HG03432 (cell line): ENCODE results near the gene GPSM3.
"Not testable (repeated sequence)": the region's sequence is repeated elsewhere in the genome, so short reads cannot be mapped to it uniquely, and the experiment has no call there.

Experiments
- ATAC-seq: cut with Tn5 transposase; IDR thresholded peaks from one replicate; pipeline ENCODE4 v1.9.1; 2021; ENCODE audit warnings: mild to moderate bottlenecking, moderate library complexity; ENCODE audit not compliant: unreplicated experiment

The GPSM3 gene

DNA sequence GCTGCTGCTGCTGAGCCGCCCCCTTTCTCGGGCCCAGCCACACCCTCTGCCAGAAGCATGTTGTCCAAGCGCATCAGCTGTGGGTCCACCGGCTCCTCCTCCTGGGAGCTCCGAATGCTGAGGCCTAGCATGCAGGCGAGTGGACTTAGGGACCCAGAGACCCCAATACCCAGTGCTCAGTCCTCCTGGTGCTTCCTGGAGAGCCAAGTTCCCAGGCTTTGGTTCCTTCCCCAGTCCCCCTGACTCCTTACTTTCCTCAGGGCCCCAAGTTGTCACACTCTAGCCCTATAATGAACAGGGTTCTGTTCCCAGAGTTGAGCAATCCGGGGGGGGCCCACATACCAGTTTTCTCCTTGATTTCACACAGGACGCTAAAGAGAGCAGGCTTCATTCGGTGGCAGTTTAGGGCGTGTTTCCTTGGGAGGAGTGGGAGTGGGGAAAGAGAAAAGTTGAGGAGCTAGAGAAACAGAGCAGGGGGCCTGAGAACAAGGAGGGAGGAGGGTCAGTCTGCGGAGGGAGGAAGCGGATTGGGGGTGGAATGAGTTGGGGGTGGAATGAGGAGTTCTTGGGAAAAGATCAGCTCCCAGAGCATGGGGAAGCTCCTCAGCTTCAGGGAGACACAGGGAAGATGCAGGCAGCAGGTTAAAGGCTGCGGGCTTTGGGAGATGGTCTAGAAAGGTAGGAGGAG, 3.9 kb downstream of the GPSM3 start:
- no peak for ATAC-seq

DNA sequence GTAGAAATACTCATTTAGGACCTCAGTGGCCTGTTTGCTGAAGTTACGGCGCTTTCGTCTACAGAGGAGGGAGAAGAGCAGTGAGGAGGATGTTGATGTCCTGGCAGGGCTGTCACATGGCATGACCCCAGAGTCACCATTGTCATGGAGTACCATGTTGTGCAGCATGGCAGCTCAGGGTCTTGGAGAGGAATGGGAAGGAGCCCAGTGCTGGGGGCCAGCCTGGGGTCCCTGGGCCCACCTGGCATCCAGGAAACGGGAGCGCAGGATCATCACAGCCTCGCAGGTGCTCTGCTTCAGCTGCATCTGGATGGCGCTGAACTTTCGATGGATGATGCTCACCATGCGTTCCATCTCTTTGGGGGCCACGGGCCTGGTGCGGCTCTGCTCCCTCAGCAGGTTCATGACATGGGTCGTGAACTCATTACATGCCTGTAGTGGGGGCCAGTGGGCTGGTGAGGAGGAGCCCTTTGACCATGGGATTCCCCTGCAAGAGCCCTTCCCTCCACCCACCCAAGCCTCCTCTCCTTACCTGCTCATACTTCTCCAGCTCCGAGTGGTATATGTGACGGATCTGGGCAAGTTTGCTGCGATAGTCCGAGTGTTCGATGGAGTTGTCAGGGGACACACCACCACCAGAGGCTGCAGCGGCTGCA, 4.6 kb downstream of the GPSM3 start:
- ATAC-seq = not testable (repeated sequence)

DNA sequence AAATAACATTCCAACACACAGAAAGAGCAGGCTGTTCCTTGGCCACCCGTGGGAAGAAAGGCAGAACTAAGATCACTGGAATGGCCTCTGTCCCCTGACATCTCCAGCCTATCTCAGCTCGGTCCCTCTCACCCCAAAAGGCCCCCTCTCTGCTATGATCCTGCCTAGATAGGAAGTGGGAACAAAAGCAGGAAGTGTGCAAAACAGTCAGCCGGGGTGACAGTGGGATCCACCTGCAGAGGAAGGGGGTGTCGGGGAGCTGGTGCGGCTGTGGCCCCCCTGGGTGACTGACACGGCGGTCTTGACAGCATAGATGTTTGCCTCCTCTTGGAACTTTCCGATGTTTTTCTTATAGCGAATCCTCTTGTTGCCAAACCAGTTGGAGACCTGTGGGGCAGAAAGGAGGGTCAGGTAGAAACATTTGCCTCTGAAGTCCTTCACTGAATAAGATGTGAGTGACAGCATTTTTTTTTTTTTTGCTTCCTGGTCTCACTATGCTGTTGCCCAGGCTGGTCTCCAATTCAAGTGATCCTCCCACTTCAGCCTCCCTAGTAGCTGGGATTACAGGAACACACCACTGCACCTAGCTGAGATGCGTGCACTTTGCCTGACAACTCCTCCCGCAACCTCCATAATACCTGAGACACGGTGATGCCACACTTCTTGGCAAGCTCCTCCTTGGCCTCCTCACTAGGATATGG, 5.3 kb downstream of the GPSM3 start:
- ATAC-seq = no peak

DNA sequence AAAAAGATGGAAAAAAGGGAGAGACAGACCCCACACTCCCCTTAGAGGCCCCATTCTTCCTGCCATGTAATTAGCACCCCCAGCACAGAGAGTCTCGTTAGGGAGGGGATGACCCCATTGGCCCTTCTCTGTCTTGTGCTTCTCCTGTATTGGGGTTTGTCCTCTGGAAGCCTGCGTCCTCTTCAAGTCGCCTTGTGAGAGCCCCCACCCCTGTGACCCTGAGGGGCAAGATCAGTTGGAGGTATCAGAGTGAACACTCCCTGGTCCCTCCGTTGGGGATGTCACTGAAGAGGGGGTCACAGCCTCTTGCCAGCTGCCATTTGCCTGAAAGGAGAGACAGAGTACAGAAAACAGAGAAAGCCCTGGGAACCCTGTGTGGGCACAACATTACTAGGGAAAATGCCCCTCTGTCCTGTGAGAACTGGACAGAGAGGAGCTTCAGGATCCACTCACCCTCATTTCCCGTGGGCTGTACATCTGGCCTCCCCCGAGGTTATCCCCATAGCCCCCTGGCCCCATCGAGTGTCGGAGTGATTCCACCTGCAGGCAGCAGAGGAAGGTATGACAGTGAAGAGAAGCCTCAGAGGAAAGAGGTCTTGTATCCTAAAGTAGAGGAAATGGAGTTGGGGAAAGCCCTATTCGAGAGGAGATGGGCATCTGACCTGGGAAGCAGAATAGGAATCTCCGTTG, 6.1 kb downstream of the GPSM3 start:
- ATAC-seq = not testable (repeated sequence)

DNA sequence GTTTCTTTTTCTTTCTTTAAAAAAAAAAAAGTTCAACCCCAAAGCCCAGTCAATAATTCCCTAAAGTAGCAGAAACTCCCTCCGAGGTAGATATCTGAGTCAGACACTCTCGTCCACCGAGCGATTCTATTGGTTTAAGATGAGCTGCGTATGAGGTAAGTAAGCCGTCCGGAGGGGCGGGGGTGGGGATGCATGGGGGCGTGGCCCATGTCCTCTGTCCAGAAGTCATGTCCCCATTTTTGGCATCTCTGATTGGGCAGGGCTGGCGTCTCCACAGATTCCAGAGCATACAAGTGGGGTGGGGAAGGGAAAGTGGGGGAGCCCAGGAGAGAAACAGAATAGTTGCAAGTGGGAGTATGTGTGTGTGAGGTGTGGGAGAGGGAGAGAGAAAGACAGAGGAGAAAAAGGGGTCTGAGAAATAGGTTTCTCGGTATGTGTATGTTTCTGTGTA, 6.7 kb downstream of the GPSM3 start:
- ATAC-seq = not testable (repeated sequence)

DNA sequence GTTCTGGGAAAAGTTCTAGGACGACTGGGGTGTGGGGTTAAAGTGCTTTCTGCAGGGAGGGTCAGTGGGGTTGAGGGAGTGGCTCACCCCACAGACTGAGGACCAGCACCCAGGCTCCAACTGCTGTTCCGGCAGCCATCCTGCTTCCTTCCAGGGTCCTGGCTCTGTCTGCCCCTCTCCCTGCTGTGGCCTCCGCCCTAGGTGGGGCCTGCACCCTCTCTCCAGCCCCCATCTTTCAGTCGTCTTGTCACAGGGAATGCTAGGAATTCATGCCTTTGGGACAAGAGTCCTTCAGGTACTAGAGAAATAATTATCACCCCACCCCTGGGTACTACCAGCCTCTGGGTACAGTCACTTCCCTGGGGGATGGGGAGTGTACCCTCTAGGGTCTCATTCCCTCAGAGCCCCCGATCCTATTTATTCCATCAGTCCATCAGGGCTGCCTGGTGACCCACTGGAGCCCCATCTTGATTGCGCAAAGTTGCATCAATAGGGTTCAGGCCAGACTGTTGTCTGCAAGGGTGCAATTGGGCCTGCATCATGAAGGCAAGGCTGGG, 8.3 kb downstream of the GPSM3 start, which contains the start of gene AGER:
Gene AGER, minus strand, starts transcription at position 170 of the 557 bp plus-strand sequence. Its CDS starts 31 bp downstream, at position 139.
- ATAC-seq = no peak

DNA sequence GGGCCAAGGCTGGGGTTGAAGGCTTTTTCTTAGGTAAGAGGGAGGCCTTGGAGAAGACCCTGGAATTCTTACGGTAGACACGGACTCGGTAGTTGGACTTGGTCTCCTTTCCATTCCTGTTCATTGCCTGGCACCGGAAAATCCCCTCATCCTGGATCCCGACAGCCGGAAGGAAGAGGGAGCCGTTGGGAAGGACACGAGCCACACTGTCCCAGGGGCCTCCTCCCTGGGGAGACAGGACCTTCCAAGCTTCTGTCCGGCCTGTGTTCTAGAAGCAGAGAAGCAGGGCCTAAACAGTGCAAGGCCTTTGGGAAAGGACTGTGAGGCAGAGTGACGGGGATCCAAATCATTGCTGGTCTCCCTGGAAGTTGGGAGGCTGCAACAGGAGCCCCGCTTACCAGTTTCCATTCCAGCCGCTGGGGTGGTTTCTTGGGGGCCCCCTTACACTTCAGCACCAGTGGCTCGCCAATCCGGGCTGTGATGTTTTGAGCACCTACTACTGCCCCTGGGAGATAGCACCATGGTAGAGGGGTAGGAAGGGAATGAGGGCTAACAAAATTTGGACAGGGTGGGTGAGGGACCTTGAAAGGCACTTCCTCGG, 8.9 kb downstream of the GPSM3 start:
- ATAC-seq = no peak

DNA sequence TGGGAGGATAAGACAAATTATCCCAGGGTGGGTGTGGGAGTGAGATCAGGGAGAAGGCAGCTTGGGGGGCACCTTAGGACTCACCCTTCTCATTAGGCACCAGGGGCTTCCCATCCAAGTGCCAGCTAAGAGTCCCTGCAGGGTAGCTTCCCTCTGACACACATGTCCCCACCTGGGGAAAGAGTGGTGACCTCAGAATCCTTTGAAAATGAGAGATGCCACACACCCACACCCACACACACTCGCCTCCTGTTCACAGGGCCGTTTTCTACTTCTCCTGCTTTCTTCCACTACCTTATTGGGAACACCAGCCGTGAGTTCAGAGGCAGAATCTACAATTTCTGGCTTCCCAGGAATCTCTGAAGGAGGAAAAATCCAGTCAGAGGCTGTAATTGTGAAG, 9.4 kb downstream of the GPSM3 start:
- no peak for ATAC-seq

DNA sequence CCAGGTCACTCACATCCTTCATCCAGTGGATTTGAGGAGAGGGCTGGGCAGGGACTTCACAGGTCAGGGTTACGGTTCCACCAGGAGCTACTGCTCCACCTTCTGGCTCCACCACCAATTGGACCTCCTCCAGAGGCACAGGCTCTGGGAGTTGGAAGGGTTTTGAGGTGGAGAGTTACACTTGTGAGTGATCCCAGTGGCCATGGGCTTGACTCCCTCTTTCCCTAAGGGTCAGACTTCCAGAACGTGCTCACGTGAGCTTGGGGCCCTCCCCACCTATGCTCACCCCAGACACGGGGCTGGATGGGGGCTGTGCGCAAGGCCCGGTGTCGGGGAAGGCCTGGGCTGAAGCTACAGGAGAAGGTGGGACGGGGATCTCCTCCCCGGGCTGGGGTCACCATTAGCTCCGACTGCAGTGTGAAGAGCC, 9.9 kb downstream of the GPSM3 start:
- ATAC-seq = no peak

DNA sequence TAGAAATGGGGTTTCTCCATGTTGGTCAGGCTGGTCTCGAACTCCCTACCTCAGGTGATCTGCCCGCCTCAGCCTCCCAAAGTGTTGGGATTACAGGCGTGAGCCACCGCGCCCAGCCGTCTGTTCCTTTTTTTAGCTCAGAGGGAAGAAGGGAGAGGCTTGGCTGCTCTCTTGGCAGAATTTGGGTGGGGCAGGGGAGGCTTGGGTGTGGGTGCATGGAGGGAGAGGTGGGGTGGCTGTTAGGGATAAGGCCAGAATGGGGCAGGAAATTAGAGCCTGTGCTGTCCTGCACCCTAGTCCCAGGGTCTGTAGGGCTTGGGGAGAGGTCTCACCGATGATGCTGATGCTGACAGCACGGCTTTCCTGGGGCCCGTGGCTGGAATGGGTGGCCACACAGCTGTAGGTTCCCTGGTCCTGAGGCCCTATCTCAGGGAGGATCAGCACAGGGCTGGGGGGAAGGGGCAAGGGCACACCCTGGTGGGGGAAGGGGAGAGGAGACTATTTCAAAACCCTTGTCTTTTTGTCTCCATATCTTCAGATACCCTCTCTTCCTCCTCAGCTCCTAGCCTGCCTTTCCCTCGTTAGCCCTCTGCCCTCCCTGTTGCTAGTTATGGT, 10.4 kb downstream of the GPSM3 start:
- ATAC-seq = no peak

DNA sequence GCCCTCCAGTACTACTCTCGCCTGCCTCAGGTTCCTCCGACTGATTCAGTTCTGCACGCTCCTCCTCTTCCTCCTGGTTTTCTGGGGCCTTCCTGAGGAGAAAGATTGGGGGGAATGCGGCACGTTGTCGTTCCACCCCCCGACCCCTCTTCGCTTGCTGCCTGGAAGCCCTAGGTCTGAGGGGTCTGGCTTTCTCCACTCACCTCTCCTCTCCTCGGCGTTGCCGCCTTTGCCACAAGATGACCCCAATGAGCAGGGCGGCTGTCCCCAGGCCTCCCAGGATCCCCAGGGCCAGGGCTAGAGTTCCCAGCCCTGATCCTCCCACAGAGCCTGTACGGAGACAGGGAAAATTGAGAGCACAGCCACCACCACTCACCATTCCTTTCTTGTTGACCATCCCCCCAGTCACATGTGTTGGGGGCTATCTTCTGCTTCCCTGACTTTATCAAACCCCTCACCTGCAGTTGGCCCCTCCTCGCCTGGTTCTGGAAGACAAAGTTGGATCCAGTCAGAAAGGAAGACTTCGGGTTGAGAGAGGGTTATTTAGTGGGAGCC, 11.2 kb downstream of the GPSM3 start:
- ATAC-seq = no peak

DNA sequence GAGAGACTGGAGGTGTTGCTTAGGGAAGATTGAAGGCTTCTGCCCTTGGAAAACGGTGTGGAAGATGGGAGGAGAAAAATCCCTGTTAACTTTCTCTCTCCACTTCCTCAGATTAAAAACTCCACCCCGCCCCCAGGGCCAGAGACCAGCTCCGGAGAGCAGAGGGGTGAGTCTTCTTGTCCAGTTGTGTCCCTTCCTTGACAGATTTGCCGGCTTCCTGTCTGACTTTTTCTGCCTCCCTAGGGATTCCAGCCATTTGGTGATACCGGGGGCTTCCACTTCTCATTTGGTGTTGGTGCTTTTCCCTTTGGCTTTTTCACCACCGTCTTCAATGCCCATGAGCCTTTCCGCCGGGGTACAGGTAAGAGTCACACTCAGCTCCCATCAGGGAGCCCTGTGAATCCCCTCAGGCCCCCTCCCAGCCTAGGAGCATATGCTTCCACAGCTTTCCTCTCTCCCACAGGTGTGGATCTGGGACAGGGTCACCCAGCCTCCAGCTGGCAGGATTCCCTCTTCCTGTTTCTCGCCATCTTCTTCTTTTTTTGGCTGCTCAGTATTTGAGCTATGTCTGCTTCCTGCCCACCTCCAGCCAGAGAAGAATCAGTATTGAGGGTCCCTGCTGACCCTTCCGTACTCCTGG, 12.6 kb downstream of the GPSM3 start:
- no peak for ATAC-seq

DNA sequence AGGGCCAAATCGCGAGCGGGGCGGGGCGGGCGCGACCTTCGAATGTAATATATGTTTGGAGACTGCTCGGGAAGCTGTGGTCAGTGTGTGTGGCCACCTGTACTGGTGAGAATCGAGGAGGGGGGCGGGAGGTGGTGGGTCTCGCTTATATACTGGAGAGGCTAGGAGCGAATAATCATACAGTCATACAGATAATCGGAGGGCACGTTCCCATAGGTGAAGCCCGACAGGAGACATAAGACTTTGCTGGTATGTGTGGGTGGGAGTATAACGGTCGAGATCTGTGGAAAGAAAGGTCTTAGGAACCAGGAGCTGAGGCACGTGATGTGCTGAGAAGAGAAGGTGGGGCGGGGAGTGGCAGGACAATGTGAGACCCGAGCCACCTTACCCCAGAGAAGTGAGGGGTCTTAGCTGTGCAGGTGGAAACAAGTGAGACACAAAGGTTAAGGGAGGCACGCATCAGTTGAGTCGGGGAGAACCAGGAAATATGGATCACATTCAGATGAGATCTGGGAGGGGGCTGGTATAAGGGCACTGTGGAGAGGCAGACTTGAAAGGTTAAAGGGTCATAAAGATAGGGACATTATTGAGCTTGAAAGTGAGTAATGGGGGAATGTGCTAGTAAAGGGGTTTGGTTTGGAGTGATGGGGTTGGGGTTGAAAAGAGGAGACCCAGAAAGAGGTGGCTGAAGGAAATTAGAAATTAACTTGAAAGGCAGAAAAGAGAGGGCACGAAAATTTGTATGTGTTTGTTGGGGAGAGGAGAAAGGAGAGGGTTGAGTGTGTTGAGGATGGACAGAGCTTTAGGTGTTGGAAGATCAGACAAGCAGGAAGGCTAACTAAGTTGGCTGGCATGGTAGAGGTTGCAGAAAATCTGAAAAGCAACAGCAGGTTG, 13.6 kb downstream of the GPSM3 start:
- ATAC-seq = no peak

DNA sequence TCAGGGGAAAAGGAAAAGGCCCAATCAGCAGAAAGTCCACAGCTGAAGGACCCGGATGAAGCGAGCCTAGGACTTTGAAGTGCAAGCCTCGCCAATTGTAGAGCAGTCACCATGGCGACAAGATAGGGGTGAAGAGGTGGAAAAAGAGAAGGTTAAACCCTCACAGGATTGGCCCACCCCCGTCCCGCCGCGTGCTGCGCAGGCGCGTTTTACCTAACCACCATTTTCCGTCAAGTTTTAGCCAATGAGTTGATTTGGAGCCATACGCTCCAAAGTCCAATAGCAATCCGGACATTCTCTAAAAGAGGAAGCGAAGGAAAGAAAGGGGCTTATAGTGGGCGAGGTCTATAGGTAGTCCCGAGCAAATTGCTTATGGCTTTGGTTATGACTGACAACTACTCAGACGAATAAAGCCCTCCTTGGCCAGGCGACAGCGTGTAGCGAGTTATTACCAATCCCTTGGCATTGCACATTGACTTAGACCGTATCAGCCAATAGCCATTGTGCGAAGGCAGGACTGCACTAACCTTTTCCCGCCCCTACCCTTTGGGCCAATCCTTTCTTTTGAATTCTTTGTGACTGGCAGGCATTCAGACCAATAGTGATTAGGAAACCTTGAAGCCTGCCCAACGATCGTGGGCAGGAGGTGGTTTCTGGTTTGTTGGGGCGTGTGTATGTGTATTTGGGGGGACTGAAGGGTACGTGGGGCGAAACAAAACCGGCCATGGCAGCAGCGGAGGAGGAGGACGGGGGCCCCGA, 14.5 kb downstream of the GPSM3 start, which contains the start of gene RNF5:
Gene RNF5, plus strand, starts transcription at position 618 of the 759 bp plus-strand sequence. Its CDS starts 107 bp downstream, at position 725.
- ATAC-seq = peak; percentile 81

DNA sequence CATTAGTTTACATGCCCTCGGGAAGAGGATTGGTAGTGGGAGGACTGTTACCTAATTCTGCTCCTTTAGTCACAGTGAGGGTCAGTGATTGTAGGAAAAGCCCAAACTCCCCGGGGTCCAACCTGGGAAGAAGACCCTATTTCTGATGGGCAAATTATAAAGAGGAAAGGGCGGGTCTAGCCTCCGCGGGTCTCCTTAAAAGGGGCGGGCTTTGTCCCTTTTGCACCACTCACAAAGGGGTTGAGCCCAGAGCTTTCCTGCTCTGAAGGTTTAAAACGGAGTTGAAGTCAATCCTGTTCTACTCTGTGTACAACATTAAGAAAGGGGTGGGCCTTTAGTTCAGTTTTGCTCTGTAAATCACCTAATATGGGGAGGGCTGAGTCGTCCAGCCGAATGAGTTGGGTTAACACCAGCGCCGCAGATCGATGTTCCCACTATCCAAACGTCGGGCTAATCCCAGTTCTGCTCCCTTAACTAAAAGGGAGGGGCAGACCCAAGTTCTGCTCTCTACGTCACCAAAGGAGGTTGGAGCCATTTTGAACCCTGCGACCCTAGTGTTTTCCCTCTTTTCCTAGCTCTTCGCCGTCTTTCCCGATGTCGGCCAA, 15.2 kb downstream of the GPSM3 start:
- no peak for ATAC-seq

DNA sequence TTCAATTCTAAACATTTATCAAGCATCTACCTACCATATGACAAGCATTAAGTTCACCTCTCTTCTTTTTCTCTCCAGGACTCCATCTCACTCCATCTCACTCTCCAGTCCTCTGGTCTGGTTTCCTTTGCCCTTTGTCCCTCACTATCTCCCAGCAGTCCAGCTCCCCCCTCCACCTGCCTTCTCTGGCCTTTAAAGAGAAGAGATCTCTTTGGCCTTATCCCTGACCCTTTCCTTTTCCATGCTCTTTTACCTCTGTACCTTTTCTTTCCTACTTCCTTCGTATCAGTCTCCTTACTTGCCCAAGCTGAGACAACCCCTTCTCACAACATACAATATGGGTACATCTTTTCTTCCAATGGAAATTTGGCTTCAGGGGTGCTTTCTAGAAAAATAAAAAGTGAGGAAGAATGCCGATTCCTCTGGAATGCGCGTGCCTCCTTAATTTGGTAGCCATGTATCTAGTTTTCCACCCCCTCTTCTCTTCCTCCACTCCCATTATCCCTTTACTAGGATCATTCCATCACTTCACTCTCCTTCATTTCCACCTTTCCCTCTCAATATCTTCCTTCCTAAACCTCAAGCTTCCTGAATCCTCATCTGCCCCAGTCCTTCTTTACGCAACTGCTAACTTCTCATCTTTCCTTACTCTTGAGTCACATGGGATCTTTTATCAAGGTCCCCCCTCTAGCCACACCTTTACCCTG, 15.8 kb downstream of the GPSM3 start:
- no peak for ATAC-seq
